Fibroblast of skin of abdomen (primary cell): ENCODE data around the gene BMP5.
A peak's percentile ranks its signal among the peaks of the same experiment; 100 is the strongest.

Experiments
- DNase-seq: peaks from one replicate; pipeline ENCODE4 v3.0.0-alpha.2; 2013

BMP5 gene

GRCh38 chr6:55872866-55873265 lies 2.5 kb downstream of the BMP5 start:
- no peak for DNase-seq

GRCh38 chr6:55870181-55870813 lies 5.1 kb downstream of the BMP5 start:
- DNase-seq: no peak

- no peak for DNase-seq
Measured at GRCh38 chr6:55869674-55870073, 5.7 kb downstream of the BMP5 start.

- peak; percentile 11 for DNase-seq
Measured at GRCh38 chr6:55868771-55869479, 6.5 kb downstream of the BMP5 start.

- DNase-seq: no peak
Measured at GRCh38 chr6:55868176-55868575, 7.2 kb downstream of the BMP5 start.

GRCh38 chr6:55866128-55866527 lies 9.3 kb downstream of the BMP5 start:
- no peak for DNase-seq

GRCh38 chr6:55853008-55854001 lies 22.1 kb downstream of the BMP5 start:
- DNase-seq: no peak

GRCh38 chr6:55841341-55841740 lies 34.0 kb downstream of the BMP5 start:
- DNase-seq: no peak

GRCh38 chr6:55839080-55839479 lies 36.3 kb downstream of the BMP5 start:
- DNase-seq: no peak

- no peak for DNase-seq
Measured at GRCh38 chr6:55836945-55837344, 38.4 kb downstream of the BMP5 start.

- DNase-seq: no peak
Measured at GRCh38 chr6:55836481-55836880, 38.9 kb downstream of the BMP5 start.

- DNase-seq: no peak
Measured at GRCh38 chr6:55835220-55835619, 40.2 kb downstream of the BMP5 start.

GRCh38 chr6:55833284-55833683 lies 42.1 kb downstream of the BMP5 start:
- no peak for DNase-seq

- DNase-seq: no peak
Measured at GRCh38 chr6:55827818-55828522, 47.4 kb downstream of the BMP5 start.

GRCh38 chr6:55826941-55827340 lies 48.4 kb downstream of the BMP5 start:
- DNase-seq: no peak

GRCh38 chr6:55825402-55826051 lies 49.9 kb downstream of the BMP5 start:
- peak; percentile 67 for DNase-seq

GRCh38 chr6:55822815-55823214 lies 52.6 kb downstream of the BMP5 start:
- DNase-seq: peak; percentile 80

- DNase-seq: no peak
Measured at GRCh38 chr6:55822005-55822404, 53.4 kb downstream of the BMP5 start.

- no peak for DNase-seq
Measured at GRCh38 chr6:55820696-55821095, 54.7 kb downstream of the BMP5 start.

GRCh38 chr6:55819811-55820210 lies 55.6 kb downstream of the BMP5 start:
- DNase-seq: no peak

- DNase-seq: no peak
Measured at GRCh38 chr6:55818482-55818881, 56.9 kb downstream of the BMP5 start.

GRCh38 chr6:55812509-55812908 lies 62.9 kb downstream of the BMP5 start:
- DNase-seq: no peak
